IPS-20b (cell line): ENCODE measurements around the gene DCX.

Source experiments
- H3K27ac ChIP-seq: one replicate; pipeline ENCODE4 v1.5.1; 2013; ENCODE audit warnings: low read length
- H3K27me3 ChIP-seq: 2 replicates; pipeline ENCODE4 v1.6.1; 2013; ENCODE audit warnings: mild to moderate bottlenecking, low read length, inconsistent platforms; ENCODE audit not compliant: insufficient read depth
- H3K36me3 ChIP-seq: 2 replicates; pipeline ENCODE4 v1.6.1; 2013; ENCODE audit warnings: low read depth, mild to moderate bottlenecking, inconsistent platforms, low read length, moderate library complexity; ENCODE audit not compliant: insufficient read depth
- H3K4me1 ChIP-seq: 2 replicates; pipeline ENCODE4 v1.6.1; 2013; ENCODE audit warnings: mild to moderate bottlenecking, control low read depth, inconsistent platforms, low read length, moderate library complexity; ENCODE audit not compliant: insufficient read depth
- H3K4me3 ChIP-seq: 2 replicates; pipeline ENCODE4 v1.5.1; 2013; ENCODE audit warnings: mild to moderate bottlenecking, low read length, inconsistent platforms
- H3K9ac ChIP-seq: 2 replicates; pipeline ENCODE4 v1.6.1; 2013; ENCODE audit warnings: low read depth, mild to moderate bottlenecking, inconsistent platforms, low read length, moderate library complexity
- H3K9me3 ChIP-seq: 2 replicates; pipeline ENCODE4 v1.6.1; 2013; ENCODE audit warnings: mild to moderate bottlenecking, low read depth, low read length, inconsistent platforms; ENCODE audit not compliant: insufficient read depth

The DCX gene

GRCh38 chrX:111340054-111340453 is 71.9 kb downstream of the DCX start:
- Histone ChIP-seq H3K4me1 (no peaks in the 10 kb centered on the region), H3K9ac (no peak overlapping the region), H3K9me3 (no peaks in the 10 kb centered on the region), H3K4me3 (no peak overlapping the region), H3K36me3 (no peaks in the 10 kb centered on the region), H3K27ac (no peak overlapping the region), H3K27me3 (no peaks in the 10 kb centered on the region)

- H3K36me3 ChIP-seq: no peaks in the 10 kb centered on the region
- no peaks in the 10 kb centered on the region for H3K9me3 ChIP-seq
- no peaks in the 10 kb centered on the region for H3K27me3 ChIP-seq
- H3K4me3 ChIP-seq: no peak overlapping the region
- no peak overlapping the region for H3K27ac ChIP-seq
- no peak overlapping the region for H3K9ac ChIP-seq
- no peaks in the 10 kb centered on the region for H3K4me1 ChIP-seq
These were observed 72.8 kb downstream of the DCX start for GRCh38 chrX:111339212-111339611.

- Histone ChIP-seq H3K9ac (no peak overlapping the region), H3K27me3 (no peaks in the 10 kb centered on the region), H3K9me3 (no peaks in the 10 kb centered on the region), H3K27ac (no peak overlapping the region), H3K36me3 (no peaks in the 10 kb centered on the region), H3K4me1 (no peaks in the 10 kb centered on the region), H3K4me3 (no peak overlapping the region)
These were observed 73.8 kb downstream of the DCX start for GRCh38 chrX:111338095-111338698.

DNA sequence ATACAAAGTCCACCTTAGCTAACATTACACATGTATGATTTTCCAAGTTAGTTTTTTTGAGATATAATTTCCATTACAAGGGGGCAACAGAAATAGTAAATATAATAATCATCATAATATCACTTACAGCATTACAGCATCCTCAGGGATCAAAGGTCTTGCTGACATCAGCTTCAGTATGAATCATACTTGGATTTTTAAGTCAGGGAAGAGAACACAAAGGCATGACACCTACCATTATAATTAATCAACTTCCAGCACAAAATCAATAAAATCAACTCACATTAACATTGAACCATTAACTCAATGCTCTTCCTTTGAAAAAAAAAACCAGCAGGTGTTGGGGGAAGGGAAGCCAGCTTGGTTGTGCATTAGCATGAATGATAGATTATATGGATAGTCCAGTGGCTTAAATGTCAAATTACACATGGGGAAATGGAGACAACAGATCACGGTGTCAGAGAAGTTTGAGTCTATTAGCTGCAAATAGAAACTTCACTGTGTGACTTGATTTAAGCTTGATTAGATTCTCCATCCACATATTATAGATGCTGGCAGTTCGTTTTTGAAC is 74.8 kb downstream of the DCX start:
- no peaks in the 10 kb centered on the region for H3K9me3 ChIP-seq

DNA sequence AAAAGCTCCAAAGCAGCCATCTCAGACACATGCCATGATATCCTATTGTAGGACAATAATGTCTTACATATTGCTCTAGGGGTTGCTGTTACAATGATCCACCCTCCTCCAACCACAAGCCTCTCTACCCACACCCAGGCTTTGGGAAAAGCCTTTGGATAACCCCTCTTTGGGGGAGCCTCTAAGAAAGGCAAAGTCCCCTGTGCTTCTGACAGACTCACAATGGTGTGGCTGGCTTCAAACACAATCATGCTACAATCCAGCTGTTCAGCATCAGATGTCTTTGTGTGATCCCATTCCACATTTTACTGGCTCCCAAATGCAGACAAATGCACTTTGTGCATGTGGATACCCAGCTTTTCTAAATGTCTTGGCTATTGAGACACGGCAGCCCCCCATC is 75.9 kb downstream of the DCX start:
- Histone ChIP-seq H3K36me3 (no peaks in the 10 kb centered on the region), H3K27me3 (no peaks in the 10 kb centered on the region), H3K9me3 (no peaks in the 10 kb centered on the region), H3K4me3 (no peak overlapping the region), H3K4me1 (no peaks in the 10 kb centered on the region), H3K9ac (no peak overlapping the region), H3K27ac (no peak overlapping the region)

More for the DNA sequence above, 74.8 kb downstream of the DCX start:
- Histone ChIP-seq H3K27me3 (no peaks in the 10 kb centered on the region), H3K4me1 (no peaks in the 10 kb centered on the region), H3K36me3 (no peaks in the 10 kb centered on the region), H3K27ac (no peak overlapping the region), H3K9ac (no peak overlapping the region), H3K4me3 (no peak overlapping the region)

DNA sequence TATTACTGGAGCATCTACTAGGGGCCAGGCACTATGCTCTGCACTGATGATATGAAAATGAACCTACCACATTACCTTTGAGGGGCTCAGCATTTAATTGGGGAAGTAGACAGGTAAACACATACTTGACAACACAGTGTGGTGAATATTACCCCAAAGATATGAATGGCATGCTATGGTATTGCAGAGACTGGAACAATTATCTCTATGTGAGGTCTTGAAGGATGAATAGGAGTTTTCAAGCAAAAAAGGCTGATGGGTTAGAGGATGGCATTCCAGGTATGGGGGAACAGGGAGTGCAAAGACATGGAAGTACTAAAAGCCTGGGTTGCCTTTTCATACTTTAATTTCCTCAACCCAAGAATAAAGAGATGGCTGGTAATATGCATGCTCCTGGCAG is 82.6 kb downstream of the DCX start:
- no peaks in the 10 kb centered on the region for H3K27me3 ChIP-seq
- H3K9ac ChIP-seq: no peak overlapping the region
- H3K4me3 ChIP-seq: no peak overlapping the region
- H3K27ac ChIP-seq: no peak overlapping the region
- H3K9me3 ChIP-seq: no peaks in the 10 kb centered on the region
- H3K4me1 ChIP-seq: no peaks in the 10 kb centered on the region
- no peaks in the 10 kb centered on the region for H3K36me3 ChIP-seq

DNA sequence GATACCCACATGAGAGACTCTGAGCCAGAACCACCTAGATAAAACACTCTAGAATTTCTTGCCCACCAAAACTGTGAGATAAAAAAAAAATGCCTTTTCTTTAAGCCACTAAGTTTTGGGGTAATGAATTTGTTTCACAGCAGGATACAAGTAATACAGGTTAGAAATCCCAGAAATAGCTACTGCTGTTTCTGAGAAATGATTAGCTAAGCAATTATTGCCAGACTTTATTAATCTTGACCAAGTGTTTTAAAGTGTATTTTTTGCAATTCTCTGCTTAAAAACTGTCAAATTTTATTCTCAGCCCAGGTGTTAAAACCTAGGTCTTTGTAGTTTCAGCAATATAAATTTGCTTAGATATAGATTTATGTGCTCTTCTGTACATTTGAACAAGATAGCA is 83.1 kb downstream of the DCX start:
- no peaks in the 10 kb centered on the region for H3K27me3 ChIP-seq
- no peaks in the 10 kb centered on the region for H3K9me3 ChIP-seq
- H3K36me3 ChIP-seq: no peaks in the 10 kb centered on the region
- H3K4me1 ChIP-seq: no peaks in the 10 kb centered on the region
- no peak overlapping the region for H3K27ac ChIP-seq
- H3K4me3 ChIP-seq: no peak overlapping the region
- H3K9ac ChIP-seq: no peak overlapping the region

DNA sequence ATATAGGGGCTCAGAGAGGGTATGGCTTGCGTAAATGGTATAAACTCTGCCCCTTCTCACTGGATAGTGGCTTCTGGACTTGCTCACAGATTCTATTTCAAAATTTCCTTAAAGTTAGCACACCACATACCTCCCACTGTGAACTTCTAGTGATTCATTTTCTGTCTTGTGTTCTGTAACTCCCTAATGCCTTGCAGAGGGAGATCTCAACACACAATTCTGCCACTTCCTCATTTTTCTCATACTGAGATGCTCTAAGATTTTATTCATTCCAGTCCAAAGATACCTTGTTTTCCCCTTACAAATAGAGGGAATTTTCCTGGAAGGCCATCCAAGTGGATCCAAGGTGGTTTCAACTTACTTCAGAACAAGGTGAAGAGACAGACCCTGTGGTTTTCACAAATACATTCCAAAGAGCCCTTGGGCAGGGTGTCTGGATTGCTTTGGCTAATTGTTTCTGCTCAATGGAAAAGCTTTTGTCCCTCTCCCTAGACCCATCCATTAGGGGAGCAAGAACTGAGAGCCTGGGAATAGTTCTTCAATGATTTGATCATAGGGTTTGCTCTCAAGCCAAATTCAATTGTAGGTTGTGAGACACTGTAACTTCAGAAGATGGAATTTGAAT is 89.6 kb downstream of the DCX start:
- Histone ChIP-seq H3K4me3 (no peak overlapping the region), H3K36me3 (no peaks in the 10 kb centered on the region), H3K27me3 (no peaks in the 10 kb centered on the region), H3K4me1 (no peaks in the 10 kb centered on the region), H3K9ac (no peak overlapping the region), H3K27ac (no peak overlapping the region), H3K9me3 (no peaks in the 10 kb centered on the region)

GRCh38 chrX:111319451-111319850 is 92.5 kb downstream of the DCX start:
- no peaks in the 10 kb centered on the region for H3K27me3 ChIP-seq
- no peaks in the 10 kb centered on the region for H3K4me1 ChIP-seq
- no peak overlapping the region for H3K27ac ChIP-seq
- no peaks in the 10 kb centered on the region for H3K36me3 ChIP-seq
- no peak overlapping the region for H3K4me3 ChIP-seq
- H3K9ac ChIP-seq: no peak overlapping the region
- no peaks in the 10 kb centered on the region for H3K9me3 ChIP-seq

DNA sequence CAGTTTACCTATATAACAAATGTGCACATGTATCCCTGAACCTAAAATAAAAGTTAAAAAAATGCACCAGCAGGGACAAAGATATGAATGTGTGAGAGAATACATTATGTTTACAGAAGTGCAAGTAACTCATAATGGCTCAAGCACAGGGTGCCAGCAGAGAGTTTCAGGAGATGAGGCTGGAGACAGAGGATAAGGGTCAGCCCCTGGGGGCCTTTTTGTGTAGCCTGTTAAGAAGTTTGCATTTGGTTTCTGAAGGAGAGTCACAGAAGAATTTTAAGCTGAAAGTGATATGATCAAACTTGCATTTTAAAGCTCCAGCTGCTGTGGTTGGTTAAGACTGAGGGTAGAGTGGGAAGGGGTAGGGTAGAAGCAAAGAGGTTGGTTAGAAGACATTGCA is 93.1 kb downstream of the DCX start:
- Histone ChIP-seq H3K27me3 (no peaks in the 10 kb centered on the region), H3K4me3 (no peak overlapping the region), H3K9ac (no peak overlapping the region), H3K4me1 (no peaks in the 10 kb centered on the region), H3K27ac (no peak overlapping the region), H3K36me3 (no peaks in the 10 kb centered on the region), H3K9me3 (no peaks in the 10 kb centered on the region)

DNA sequence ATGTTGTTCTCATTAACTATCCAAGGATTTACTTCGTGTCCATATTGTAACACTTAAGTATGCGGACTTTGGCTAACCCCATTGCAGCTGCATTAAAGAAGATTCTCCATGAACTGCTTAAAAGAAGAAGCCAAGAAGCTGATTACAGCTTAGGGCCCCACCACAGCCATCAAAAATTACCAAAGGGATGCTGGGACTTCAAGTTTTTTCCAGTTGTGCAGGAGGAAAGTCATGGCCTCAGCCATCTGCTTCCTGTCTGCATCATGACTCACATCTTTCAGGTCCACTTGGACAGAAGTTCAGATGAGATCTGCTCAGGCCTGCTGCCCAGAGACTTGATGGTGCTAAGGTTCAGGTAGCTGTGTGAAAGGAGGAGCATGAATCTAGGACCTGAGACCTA is 102.9 kb downstream of the DCX start:
- no peaks in the 10 kb centered on the region for H3K9me3 ChIP-seq
- no peak overlapping the region for H3K27ac ChIP-seq
- no peaks in the 10 kb centered on the region for H3K4me1 ChIP-seq
- no peak overlapping the region for H3K4me3 ChIP-seq
- H3K36me3 ChIP-seq: no peaks in the 10 kb centered on the region
- no peak overlapping the region for H3K9ac ChIP-seq
- no peaks in the 10 kb centered on the region for H3K27me3 ChIP-seq

- Histone ChIP-seq H3K9ac (no peak overlapping the region), H3K27ac (no peak overlapping the region), H3K9me3 (no peaks in the 10 kb centered on the region), H3K36me3 (no peaks in the 10 kb centered on the region), H3K4me1 (no peaks in the 10 kb centered on the region), H3K27me3 (no peaks in the 10 kb centered on the region), H3K4me3 (no peak overlapping the region)
These were observed 104.0 kb downstream of the DCX start for GRCh38 chrX:111308039-111308438.
